NCI-H510A (cell line): ENCODE data around the gene CABP1.
"Not testable (repeated sequence)": the region's sequence is repeated elsewhere in the genome, so short reads cannot be mapped to it uniquely, and the experiment has no call there.

Experiments used
- DNase-seq: peaks from one replicate; lab custom pipeline; 2025; lab: John Stamatoyannopoulos, UW

Gene CABP1

GRCh38 chr12:120639771-120640721 lies at the start of gene CABP1:
Gene CABP1 (plus strand): TSS chr12:120640626. CDS start chr12:120640686, 60 bp downstream.
- DNase-seq: peak; percentile 54

- no peak for DNase-seq
These were observed 49.6 kb upstream of the CABP1 start for GRCh38 chr12:120590741-120591407.

- DNase-seq: no peak
These were observed 48.0 kb upstream of the CABP1 start for GRCh38 chr12:120592121-120593049.

DNA sequence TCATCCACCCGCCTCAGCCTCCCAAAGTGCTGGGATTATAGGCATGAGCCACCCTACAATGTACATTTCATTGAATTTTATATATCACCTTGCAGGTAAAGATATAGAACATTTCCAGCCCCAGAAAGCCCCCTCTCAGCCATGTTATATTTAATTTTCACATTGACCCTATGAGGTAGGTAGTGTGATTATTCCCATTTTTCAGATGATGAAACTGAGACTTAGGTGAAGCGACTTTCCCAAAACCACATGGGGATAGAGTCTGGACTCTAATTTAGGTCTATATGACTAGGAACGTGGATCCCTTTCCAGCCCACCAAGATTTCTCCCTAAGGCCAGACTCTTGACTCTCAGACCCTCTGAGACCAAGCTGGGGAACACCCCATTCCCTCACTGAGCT lies 43.5 kb upstream of the CABP1 start:
- no peak for DNase-seq

- DNase-seq: no peak
These were observed 42.6 kb upstream of the CABP1 start for GRCh38 chr12:120597861-120598260.

- no peak for DNase-seq
These were observed 41.6 kb upstream of the CABP1 start for GRCh38 chr12:120598674-120599463.

DNA sequence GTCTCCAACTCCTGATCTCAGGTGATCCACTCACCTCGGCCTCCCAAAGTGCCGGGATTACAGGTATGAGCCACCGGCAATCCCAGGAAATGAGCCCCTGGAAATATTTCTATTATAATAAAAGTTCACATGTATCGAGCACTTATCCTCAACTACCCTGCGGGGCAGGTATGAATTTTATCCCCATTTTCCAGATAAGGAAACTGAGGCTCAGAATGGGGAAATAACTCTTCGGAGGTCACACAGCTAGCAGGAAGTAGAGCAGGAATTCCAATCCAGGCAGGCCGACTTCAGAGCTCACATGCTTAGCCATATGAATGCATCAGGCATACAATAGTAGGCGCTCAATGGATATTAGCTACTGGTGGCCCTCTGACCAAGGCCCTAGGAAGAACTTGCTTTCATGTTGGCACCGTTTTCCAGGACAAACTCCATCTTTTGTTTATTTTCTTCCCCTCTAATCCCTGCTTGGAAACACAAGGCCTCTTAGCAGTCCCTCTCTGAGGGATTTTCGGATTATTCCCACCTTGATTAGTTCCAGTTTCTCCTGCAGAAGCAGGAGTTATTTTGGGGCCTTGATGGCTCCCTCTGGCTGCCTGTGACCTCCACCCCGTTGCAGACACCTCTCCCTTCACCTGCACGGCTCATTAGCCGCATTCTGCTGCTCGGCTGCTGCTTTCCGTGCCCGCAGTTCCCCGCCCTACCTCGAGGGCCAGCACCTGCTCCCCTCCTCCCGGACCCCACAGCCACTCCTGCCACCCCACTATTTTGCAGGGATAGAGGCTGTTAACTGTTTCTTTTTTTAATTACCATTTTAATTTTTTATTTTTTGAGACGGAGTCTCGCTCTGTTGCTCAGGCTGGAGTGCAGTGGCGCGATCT lies 40.5 kb upstream of the CABP1 start:
- DNase-seq: no peak

- not testable (repeated sequence) for DNase-seq
These were observed 38.0 kb upstream of the CABP1 start for GRCh38 chr12:120602416-120602815.

GRCh38 chr12:120610560-120610959 lies 29.9 kb upstream of the CABP1 start:
- no peak for DNase-seq

DNA sequence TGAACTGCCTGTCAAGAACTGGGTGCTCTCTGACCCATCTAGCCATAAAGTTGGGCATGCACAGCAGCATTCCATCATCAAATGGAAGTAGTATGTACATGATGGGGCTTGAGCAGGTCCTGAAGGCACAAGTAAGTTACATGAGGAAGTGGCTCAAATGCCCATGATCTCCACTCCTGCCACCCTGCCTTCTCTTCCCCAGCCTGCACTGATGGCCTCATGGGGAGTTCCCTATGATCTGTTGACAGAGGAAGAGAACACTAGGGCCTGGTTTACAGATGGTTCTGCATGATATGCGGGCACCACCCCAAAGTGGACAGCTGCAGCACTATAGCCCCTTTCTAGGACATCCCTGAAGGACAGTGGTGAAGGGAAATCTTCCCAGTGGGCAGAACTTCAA lies 28.9 kb upstream of the CABP1 start:
- not testable (repeated sequence) for DNase-seq

DNA sequence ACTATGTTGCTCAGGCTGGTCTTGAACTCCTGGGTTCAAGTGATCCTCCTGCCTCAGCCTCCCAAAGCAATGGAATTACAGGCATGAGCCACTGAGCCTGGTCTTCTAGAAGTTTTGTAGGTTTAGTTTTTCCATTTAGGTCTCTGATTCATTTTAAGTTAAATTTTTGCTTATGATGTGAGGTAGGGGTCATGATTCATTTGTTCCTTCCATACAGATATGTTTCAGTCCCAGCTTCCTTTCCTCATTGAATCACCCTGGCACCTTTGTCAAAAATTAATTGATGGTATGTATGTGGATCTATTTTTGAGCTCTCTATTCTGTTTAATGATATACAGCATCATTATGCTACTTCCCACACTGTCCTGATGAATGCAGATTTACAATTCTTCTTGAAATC lies 25.6 kb upstream of the CABP1 start:
- no peak for DNase-seq

DNA sequence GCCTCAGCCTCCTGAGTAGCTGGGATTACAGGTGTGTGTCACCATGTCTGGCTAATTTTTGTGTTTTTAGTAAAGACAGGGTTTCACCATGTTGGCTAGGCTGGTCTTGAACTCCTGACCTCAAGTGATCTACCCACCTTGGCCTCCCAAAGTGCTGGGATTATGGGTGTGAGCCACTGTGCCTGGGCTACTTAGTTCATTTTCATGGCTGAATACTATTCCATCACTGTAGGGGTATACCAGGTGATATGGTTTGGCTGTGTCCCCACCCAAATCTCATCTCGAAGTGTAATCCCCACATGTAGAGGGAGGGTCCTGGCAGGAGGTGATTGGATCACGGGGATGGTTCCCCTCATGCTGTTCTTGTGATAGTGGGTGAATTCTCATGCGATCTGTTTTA lies 23.2 kb upstream of the CABP1 start:
- not testable (repeated sequence) for DNase-seq

GRCh38 chr12:120617767-120618166 lies 22.7 kb upstream of the CABP1 start:
- DNase-seq: not testable (repeated sequence)

GRCh38 chr12:120618954-120619615 lies 21.3 kb upstream of the CABP1 start:
- no peak for DNase-seq

GRCh38 chr12:120620624-120621023 lies 19.8 kb upstream of the CABP1 start:
- DNase-seq: no peak

DNA sequence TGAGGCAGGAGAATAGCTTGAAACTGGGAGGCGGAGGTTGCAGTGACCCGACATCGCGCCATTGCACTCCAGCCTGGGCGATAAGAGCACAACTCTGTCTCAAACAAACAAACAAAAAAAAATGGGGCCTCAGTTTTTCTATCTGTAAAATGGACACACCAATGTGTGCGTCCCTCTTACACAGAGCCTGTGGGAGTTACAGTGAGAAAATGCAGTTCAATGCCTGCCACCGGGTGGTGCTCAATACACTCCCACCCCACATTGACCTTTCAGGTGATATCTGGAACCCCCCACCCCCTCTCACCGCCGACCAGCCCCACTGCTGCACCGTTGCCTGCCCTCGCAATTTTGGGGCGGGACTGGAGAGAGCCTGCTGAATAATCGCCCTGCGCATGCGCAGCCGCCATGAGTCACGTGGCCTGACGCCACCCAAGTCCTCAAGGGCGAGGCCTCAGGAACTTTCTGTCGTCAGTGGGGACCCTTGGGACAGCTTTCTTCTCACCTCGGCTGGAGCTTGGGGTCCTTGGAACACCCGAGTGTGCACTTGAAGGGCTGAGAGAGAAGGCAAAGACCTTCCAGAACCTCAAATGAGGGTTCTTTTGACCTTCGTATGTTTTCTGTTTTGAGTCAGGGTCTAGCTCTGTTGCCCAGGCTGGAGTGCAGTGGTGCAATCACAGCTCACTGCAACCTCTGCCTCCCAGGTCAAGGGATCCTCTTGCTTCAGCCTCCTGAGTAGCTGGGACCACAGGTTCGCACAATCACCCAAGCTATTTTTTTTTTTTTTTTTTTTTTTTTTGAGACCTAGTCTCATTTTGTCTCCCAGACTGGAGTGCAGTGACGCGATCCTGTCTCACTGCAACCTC lies 14.6 kb upstream of the CABP1 start:
- DNase-seq: no peak

DNA sequence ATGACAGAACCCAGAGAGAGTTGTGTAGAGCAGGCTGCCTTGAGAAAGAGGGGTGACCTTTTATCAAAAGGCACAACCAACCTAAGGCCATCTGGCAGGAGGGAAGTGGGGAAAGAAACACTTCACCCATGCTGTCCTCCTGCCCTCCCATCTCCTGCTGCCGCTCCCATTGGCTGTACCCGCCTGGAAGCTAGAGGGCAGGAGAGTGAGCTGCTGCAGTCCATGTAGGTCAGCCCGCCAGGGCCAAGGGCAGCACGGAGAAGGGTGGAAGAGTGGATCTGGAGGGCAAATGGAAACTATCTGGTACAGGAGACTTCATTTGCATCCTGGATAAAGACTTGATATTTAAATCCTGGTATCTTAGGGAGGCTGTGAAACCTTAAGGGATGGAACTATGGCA lies 11.5 kb upstream of the CABP1 start:
- DNase-seq: no peak

GRCh38 chr12:120630104-120630892 lies 10.1 kb upstream of the CABP1 start:
- DNase-seq: no peak
